A549 (cell line): ENCODE results near the gene GCKR.

Source experiments
- EP300 ChIP-seq, 2 experiments: fragments of >200 bp; sonication (Bioruptor Twin); formaldehyde crosslinking; IDR thresholded peaks; 2 replicates in 1 of 2; 3 replicates in 1 of 2; pipeline ENCODE4 v1.6.1; 2016 to 2017
- FOSL2 ChIP-seq, 2 experiments: fragments of 450-650 bp in 1 of 2; fragments of >200 bp in 1 of 2; sonication (Bioruptor Twin) in 1 of 2; formaldehyde crosslinking; IDR thresholded peaks; 2 replicates each; pipeline versions ENCODE4 v1.5.0 to v1.6.1; 2016 to 2020; ENCODE audit warnings: mild to moderate bottlenecking in 1 of 2, moderate library complexity in 1 of 2
- JUN ChIP-seq, 2 experiments: fragments of >200 bp; sonication (Bioruptor Twin); formaldehyde crosslinking; IDR thresholded peaks; 2 replicates in 1 of 2; 3 replicates in 1 of 2; pipeline ENCODE4 v1.6.1; 2016 to 2017
- KDM1A ChIP-seq: fragments of 200-600 bp; sonication (generic); IDR thresholded peaks from 2 replicates; pipeline ENCODE4 v1.6.1; 2016; ENCODE audit warnings: low read depth, mild to moderate bottlenecking
- TF ChIP-seq, protein P1 (sequence below): IDR thresholded peaks from 2 replicates; pipeline ENCODE4 v1.6.1; 2012

GRCh38 chr2:27571681-27572080 lies 75.0 kb downstream of the GCKR start:
- TF ChIP-seq KDM1A (no peak), EP300 (IDR thresholded peaks at IDR 0.05) (no peak), JUN (IDR thresholded peaks at IDR 0.05) (no peak), FOSL2 (IDR thresholded peaks at IDR 0.05) (no peak), FOSL2 (CRISPR knock-in tag; IDR thresholded peaks at IDR 0.05) (no peak)
- TF ChIP-seq, protein P1, sequence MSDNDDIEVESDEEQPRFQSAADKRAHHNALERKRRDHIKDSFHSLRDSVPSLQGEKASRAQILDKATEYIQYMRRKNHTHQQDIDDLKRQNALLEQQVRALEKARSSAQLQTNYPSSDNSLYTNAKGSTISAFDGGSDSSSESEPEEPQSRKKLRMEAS: no peak
